HG02870 (cell line): ENCODE data around the gene CDC42.
"Not testable (repeated sequence)": the region's sequence is repeated elsewhere in the genome, so short reads cannot be mapped to it uniquely, and the experiment has no call there.

ENCODE experiments used
- ATAC-seq: cut with Tn5 transposase; IDR thresholded peaks from one replicate; pipeline ENCODE4 v1.9.1; 2021; ENCODE audit warnings: mild to moderate bottlenecking, moderate library complexity; ENCODE audit not compliant: unreplicated experiment

CDC42 gene

DNA sequence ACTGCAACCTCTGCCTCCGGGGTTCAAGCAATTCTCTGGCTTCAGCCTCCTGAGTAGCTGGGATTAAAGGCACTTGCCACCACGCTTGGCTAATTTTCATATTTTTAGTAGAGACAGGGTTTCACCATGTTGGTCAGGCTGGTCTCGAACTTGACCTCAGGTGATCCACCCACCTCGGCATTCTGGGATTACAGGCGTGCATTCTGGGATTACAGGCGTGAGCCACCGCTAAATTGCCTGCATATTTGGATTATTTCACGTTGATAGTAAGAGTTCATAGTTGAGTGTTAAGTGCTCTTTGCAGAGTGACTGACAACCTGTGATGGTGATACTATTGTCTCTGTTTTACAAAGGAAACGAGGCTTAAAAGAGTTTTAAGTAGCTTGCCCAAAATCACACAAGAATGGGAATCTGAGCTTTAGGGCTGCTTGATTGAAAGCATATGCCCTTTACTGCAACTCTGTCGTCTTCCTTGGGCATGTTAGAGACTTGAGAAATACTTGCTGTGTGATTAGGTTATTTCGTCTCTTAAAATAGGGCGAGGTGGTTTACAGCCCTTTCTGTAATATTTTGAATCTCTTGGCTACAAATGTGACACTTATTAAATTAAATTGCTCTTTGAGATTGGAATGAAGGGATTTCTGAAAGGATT lies 12.4 kb downstream of the CDC42 start:
- ATAC-seq = no peak

DNA sequence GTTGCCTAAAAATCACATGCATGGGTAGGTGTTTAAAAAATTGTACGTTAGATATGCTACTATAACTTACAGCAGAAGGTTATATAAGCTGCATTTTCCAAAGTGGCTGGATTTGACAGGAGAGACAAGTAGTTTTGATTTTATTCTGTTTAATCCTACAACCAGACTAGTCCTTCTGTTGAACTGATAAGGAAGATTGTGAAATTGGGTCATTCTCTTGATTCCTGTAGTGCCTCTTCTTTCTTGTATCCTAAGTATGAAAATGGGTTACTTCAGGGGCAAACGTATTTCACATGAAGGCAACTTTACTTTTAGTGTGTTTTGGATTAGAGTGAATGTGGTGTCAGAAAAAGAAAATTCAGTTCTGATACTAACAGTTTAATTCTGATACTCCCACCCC lies 19.0 kb downstream of the CDC42 start:
- ATAC-seq = no peak

DNA sequence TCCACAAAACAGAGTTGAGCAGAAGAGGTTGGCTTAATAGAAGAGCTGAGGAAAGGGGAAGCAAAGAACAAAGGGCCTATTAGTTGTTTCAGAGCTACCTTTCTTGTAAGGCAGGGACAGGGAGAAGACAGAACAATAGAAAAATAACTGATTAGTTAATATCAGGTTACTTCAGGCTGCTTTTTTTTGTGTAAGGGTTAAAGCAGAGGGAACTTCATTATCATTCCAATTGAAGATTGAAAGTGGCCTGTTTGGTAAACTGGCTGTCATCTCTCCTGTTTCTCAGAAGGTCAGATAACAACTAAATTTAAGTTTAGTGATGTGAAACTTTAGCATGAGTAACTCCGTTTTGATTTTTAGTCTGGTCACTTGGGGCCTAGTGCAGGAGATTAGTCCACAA lies 22.3 kb downstream of the CDC42 start:
- no peak for ATAC-seq

DNA sequence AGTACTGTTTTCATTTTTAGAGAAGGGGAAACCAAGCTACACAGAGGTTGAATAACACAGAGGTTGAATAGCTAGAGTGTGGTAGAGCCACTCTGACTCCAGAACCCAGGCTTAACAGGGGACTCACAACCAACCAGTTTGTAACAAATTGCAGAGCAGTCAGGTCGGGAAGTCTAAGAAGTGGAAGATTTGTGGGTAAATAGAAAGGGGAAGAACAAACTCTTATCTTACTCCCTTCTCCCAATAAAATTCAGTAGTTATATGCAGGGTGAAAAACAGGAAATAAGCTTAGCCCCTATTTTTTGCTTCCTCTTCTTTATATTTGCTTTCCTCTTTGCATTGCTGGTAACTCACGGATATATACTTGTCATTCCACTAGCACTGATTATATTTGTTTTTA lies 23.2 kb downstream of the CDC42 start:
- ATAC-seq = no peak

DNA sequence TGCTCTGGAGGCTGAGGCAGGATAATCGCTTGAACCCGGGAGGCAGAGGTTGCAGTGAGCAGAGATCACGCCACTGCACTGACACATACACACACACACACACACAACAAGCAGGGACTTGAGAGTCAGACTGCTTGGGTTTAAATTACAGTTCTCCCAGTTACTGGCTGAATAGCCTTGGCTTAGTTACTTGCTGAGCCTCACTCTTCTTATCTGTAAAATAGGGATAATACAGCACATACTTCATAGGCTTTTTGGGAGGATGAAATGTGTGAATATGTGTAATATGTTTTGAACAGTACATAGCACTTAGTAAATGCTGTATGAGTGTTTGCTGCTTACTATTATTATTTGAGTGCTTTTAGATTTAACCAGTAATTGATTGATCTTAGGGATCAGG lies 23.8 kb downstream of the CDC42 start:
- ATAC-seq = no peak

DNA sequence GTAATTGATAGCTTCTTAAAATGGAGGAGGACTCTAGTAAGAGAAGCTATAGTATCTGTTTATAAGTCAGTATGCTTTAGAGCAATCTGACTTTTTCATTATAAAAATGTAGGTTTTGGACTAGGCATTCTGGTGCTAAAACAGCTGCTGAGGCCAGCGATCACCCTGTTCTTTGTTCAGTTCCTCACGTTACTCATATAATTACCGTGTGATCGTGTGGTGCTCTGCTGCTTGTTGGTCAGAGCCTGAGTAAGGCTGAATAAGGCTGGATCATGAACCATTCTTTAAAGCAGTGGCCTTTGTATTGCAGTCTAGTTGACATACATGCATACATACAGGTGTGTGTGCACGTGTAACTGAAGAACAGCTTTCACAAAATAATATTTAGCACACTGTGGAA lies 25.2 kb downstream of the CDC42 start:
- no peak for ATAC-seq

DNA sequence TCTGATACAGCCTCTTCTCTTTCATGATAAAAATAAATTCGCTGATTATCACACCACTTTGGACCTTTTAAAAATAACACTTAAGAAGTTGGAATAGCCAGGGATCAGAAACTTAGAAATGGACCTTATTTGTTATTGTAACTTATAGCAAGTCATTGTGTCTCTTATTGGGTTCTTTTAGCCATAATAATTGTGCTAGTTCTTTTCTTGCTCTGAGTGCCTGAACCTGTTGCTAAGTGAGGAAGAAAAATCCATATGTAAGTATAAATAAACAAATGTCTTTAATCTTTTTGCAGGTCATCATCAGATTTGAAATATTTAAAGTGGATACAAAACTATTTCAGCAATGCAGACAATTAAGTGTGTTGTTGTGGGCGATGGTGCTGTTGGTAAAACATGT lies 25.6 kb downstream of the CDC42 start:
- ATAC-seq = no peak

DNA sequence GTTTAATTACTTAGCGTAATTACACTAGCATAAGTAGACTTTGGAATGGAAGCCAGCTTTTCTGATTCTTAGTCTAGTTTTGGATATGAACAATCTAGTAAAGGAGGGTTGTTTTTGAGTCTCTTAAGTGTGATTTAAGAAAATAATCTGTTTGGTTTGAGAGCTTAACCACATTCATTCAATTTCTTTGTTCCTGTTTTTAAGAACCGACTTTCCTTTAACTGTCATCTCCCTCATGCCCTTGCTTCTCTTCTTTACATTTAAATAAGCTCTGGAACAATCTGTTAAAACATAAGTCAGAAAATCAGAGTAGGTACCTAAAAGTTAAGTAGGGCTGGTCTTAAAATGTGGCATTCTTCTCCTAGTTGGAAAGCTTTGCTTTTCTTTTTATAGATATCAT lies 27.7 kb downstream of the CDC42 start:
- ATAC-seq = no peak

DNA sequence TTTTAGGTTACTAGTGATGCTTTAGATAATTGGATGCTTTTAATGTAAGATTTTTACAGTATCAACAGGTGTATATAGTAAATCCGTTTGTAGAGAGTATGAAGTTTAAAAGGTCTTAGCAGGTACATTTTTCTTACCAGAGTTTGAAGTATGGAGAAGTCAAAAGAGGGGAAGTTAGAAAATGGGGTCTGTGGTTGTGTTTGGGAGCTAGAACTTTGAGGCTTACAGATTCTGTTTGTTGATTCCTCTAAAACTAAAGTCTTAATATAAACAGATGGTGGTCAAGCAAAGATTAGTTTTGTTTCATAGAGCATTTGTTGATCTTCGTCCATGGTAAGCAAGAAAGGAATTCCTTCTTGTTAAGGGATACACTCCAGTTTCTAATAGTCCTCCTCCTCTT lies 35.8 kb downstream of the CDC42 start:
- ATAC-seq = no peak

DNA sequence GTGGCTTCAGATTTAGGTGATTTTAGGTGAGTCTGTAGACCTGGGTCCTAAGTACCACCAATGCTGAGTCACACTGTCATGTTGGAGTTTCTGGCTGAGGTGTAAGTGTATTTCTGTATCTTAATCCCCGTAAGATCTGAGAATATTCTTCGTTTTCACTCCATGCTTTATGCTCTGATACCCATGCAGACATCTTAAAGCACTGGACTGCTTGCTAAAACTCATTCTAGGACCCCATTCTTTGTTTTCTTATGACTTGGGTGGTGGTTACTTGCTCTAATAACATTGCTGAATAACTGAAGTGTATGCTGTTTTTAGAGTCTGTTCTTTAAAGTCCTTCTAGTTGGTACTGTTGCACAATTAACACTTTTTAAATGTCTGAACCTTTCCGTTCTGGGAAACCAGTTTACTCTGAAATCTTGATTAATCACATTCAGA lies 36.6 kb downstream of the CDC42 start:
- no peak for ATAC-seq

DNA sequence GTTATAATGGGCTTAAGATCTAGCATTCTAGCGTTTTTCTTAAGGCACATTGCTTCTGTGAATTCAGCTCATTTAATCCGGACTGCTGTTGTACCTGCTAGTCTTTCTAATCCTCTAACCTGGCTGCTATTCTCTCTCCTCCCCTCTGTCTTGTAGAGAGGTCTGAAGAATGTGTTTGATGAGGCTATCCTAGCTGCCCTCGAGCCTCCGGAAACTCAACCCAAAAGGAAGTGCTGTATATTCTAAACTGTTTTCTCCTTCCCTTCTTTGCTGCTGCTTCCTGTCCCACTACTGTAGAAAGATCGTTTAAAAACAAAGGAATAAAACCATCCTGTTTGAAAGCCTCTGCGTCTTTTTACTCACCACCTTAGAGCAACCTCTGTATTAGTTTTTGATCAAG lies 37.3 kb downstream of the CDC42 start:
- no peak for ATAC-seq

DNA sequence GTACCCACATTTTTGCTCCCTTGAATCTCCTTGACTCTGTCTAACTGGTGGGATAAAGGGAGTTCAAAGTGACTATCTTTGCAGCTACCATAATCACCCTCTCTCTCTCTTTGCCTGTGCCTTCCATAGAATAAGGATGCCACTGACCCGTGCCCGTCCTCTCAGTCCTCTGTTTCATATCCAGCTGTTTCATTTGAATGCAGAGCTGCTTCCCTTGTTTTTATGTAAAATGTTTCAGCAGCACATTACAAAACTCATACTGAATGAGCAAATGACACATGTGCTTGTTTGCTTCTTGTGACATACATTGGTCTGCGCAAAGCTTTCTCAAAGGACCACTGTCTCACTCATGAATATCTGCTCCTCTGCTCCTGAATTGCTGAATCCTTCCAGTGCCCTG lies 38.4 kb downstream of the CDC42 start:
- no peak for ATAC-seq

DNA sequence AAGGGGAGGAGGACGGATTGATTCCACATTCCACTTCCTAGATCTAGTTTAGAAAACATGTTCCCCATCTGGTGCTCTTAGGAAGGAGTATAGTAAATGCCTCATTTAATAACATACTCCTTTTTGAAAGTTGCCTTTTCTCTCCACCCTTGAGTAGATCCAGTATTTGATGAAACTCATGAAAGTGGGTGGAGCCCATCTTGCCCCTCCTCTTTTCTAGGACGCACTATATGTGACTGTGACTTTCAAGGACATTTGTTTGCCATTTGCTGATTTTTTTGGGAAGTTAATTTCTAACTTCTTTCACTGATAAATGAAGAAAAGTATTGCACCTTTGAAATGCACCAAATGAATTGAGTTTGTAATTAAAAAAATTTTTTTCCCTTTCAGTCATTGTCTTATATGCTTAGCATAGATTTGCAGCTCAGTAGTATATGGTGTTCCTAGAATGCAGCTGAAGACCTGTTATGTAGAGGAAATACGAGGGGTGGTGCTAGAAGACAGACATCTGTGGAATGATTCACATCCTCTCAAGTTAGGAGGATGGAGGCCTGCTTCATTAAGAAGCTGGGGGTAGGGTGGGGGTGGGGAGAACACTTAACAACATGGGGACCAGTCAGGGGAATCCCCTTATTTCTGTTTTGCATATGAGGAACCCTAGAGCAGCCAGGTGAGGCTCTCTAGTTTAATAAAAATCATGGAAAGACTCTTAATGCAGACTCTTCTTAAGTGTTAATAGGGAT lies 39.7 kb downstream of the CDC42 start:
- ATAC-seq = not testable (repeated sequence)

DNA sequence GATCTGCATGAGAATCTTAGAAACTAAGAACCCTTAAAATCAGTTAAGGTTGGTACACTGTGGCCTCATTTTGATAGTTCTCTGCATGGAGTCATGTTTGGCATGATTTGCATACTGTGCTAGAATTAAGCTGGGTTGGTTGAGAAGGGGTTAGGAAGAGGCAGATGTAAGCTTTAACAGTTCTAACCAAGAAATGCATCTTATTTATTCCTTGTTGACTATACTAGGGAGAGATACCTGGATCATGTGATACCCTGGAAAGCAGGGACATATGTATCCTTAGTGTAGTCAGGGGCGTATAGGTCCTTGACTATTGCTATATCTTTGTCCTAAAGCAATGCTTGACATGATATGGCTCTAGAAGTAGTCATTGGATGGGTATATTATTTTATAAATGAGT lies 41.0 kb downstream of the CDC42 start:
- no peak for ATAC-seq

DNA sequence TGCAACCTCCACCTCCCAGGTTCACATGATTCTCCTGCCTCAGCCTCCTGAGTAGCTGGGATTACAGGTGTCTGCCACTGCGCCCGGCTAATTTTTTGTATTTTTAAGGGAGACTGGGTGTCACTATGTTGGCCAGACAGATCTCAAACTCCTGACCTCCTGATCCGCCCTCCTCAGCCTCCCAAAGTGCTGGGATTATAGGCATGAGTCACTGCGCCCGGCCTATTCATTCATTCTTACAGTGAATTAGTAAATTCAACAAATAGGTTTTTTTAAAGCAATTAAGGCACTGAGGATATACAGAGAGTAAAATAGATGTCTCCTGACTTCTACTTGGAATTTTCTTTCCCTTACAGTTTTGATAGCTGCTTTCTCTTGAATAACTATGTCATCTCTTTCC lies 43.5 kb downstream of the CDC42 start:
- no peak for ATAC-seq

DNA sequence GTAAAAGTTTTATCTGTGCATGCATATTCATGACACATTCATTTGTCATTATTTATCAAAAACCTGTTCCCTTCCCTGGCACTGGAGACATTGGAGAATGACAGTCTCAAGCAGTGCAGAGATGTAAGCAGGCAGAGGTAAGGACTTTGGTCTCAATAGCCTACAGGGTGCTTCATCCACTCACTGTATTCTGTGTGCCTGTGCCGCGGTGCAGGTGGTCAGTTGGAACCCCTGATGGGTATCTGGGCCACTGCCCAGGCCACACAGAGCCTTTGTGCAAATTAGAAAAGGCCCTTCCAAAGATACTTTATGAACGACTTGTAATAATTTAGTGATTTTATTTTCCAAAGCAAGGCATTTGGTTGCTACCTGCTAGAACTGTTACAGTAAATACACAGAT lies 44.0 kb downstream of the CDC42 start:
- ATAC-seq = no peak

DNA sequence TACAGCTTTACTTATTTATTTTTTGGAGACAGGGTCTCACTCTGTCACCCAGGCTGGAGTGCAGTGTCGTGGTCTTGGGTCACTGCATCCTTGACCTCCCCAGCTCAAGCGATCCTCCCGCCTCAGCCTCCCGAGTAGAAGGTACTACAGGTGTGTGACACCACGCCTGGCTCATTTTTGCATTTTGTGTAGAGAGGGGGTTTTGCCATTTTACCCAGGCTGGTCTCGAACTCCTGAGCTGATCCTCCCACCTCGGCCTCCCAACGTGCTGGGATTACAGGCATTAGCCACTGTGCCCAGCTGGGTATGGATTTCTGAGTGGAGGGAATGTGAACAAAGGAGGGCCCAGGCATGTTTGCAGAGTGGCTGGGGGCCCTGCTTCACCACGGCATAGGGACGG lies 46.2 kb downstream of the CDC42 start:
- no peak for ATAC-seq

DNA sequence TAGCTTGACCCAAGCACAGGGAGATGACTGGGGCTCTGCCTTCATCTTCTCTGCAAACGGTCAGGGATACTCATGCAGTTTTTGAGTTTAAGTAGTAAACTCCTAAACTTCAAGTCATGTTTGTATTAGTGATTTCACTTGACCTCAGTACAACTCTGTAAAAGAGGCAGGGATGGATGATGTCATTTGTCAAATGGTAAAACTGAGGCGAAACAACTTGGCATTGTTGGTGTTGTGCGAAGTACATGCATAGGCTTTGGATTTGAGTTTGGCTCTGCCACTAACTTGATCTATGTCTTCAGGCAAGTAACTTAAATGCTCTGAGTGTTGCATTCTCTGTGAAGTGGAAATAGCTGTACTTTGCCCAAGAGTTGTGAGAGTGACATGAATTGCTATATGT lies 47.7 kb downstream of the CDC42 start:
- ATAC-seq = no peak

DNA sequence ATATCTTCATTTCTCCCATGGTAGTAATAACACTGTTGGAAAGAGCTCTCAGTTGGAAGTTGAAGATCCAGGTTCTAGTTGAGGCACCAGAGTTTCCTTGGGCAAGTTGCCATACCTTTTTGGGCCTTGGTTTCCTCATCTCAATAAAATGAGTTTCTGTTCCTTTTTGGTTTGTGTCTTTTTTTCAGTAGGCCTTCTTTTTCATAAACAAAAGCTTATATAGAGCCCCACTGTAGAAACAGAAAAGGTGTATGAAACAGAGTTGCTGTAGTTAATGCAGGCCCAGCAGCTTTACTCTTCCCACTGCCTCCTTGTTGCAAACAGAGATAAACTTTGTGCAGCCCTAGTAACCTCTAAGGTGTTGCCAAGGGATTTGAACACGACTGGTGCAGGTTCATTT lies 48.7 kb downstream of the CDC42 start:
- no peak for ATAC-seq

DNA sequence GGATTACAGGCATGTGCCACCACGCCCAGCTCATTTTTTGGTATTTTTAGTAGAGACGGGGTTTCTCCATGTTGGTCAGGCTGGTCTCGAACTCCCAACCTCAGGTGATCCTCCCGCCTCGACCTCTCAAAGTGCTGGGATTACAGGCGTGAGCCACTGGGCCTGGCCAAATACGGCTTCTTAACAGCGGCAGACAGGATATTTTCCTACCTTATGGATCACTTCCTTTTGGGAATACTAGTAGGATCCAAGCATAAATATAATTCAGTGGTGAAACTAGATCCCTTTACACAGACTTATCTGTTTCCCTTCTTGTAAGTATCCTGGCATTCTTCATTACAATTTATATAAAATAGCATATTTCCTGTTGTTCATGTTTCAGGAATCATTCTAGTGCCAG lies 49.5 kb downstream of the CDC42 start:
- ATAC-seq = no peak

DNA sequence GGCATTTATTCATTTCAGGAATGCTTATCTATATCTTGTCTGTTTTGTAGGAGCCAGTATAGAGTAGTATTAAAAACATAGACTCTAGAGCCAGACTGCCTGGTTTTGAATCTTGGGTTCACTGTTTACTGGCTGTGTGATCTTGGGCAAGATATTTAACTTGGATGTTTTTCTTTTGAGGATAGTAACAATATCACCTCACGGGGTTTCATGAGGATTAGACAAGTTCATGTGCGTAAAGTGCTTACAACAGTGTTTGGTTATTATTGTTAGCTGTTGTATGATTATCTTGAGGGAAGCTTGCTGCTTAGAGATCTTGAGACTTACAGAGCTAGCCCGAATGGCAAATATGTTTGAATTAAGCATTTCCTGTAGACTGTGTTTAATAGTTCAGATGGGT lies 50.2 kb downstream of the CDC42 start:
- no peak for ATAC-seq

DNA sequence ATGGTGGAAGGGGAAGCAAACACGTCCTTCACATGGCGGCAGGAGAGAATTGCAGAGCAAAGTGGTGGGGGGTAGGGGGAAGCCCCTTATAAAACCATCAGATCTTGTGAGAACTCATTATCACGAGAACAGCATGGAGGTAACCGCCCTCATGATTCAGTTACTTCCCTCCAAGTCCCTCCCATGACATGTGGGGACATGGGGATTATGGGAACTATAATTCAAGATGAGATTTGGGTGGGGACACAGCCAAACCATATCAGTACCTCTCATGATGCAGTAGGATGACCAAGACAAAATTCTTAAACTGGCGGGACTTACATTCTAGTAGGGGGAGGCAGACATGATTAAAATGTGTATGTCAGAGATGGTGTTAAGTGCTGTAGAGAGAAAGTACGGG lies 51.6 kb downstream of the CDC42 start:
- no peak for ATAC-seq
